Measurements from ENCODE around the gene PROP1. TPM values are rescaled to one million over a fixed set of nuclear protein-coding genes. Genes with fewer than 3 reads are reported as not detected.

The PROP1 gene
- total and polyA plus RNA-seq, 2 of the 4 experiments (the other 2 are of a cell fraction), result not detected

- H2BK15ac ChIP-seq (ENCODE audit: low read depth, low read length), result no peak overlapping the region
- no peaks in the 10 kb centered on the region for H3K4me1 ChIP-seq (ENCODE audit: control insufficient read depth, insufficient read depth, low read length)
- no peak overlapping the region for H4K91ac ChIP-seq (ENCODE audit: insufficient read depth, low read depth, low read length)
- POLR2A ChIA-PET (ENCODE audit: unreplicated experiment), result no interaction called here
- no peak overlapping the region for H2BK120ac ChIP-seq (ENCODE audit: low read depth, low read length)
- no peaks in the 10 kb centered on the region; the same call in 1 of the 2 replicates for H3K27me3 ChIP-seq (ENCODE audit: control insufficient read depth, insufficient read depth, low read length)
- intact Hi-C loops (cut with micrococcal nuclease), result no loop called here
- in situ Hi-C loops (cut with MboI; ENCODE audit: low sequenced_read_pairs), result no loop called here
- H2AK9ac ChIP-seq (replicated peaks; ENCODE audit: low read depth, low read length, poor library complexity), result no peak overlapping the region
- no peaks in the 10 kb centered on the region for H3K79me1 ChIP-seq (ENCODE audit: low read depth in 1 of 2, low read length in 2 of 2)
- no peak overlapping the region for H3K4me3 ChIP-seq (ENCODE audit: insufficient read depth, low read depth, low read length)
- TF ChIP-seq NFE2L2 (IDR thresholded peaks at IDR 0.05; ENCODE audit: low read depth, low read length), result no peak
- TF ChIP-seq RAD21 (IDR thresholded peaks at IDR 0.05; ENCODE audit: low read length), result no peak
- no peak for TF ChIP-seq FOS (IDR thresholded peaks at IDR 0.05; ENCODE audit: low read depth, low read length)
- no peak for TF ChIP-seq BHLHE40 (IDR thresholded peaks at IDR 0.05; ENCODE audit: low read depth, low read length)
- no peak for TF ChIP-seq ELK1 (IDR thresholded peaks at IDR 0.05; ENCODE audit: borderline replicate concordance, low read depth, low read length)
- no peak for TF ChIP-seq MAFK (IDR thresholded peaks at IDR 0.05; ENCODE audit: low read depth, low read length)
- no peak for TF ChIP-seq USF2 (IDR thresholded peaks at IDR 0.05; ENCODE audit: low read depth, low read length)
- no peak for TF ChIP-seq RFX5 (IDR thresholded peaks at IDR 0.05; ENCODE audit: low read depth, low read length)
- TF ChIP-seq RCOR1 (IDR thresholded peaks at IDR 0.05; ENCODE audit: insufficient replicate concordance, low read length), result no peak
- no peak for TF ChIP-seq MAZ (IDR thresholded peaks at IDR 0.05; ENCODE audit: borderline replicate concordance, low read depth, low read length)
- TF ChIP-seq CTCF (conservative IDR thresholded peaks at IDR 0.05; ENCODE audit: low read depth, low read length), result no peak
- no peak for TF ChIP-seq POLR2A (IDR thresholded peaks at IDR 0.05; ENCODE audit: low read depth, low read length)
- TF ChIP-seq CHD1 (IDR thresholded peaks at IDR 0.05; ENCODE audit: low read depth, low read length), result no peak
- no peak for TF ChIP-seq SMC3 (IDR thresholded peaks at IDR 0.05; ENCODE audit: low read depth, low read length)
- TF ChIP-seq MXI1 (IDR thresholded peaks at IDR 0.05; ENCODE audit: borderline replicate concordance, low read depth, low read length), result no peak
- no peak for TF ChIP-seq CEBPB (IDR thresholded peaks at IDR 0.05; ENCODE audit: low read depth, low read length)
- no peak overlapping the region for H3K9ac ChIP-seq (ENCODE audit: low read depth, low read length)
- no peak overlapping the region for H3K4ac ChIP-seq (ENCODE audit: low read depth, low read length)
- H2AK5ac ChIP-seq (ENCODE audit: low read depth, low read length), result no peak overlapping the region
- no peak overlapping the region for H4K8ac ChIP-seq (ENCODE audit: low read depth in 2 of 2, low read length in 2 of 2)
- no peak overlapping the region for H2BK5ac ChIP-seq (ENCODE audit: low read depth, low read length, poor library complexity, severe bottlenecking)
- H3K27ac ChIP-seq (ENCODE audit: insufficient read depth, low read length), result no peak overlapping the region
- no peak for ATAC-seq (ENCODE audit: low read depth)
- no peaks in the 10 kb centered on the region; the same call in 1 of the 2 replicates for H3K9me1 ChIP-seq (ENCODE audit: insufficient read depth, low read length)
- dilution Hi-C loops (cut with HindIII; ENCODE audit: low sequenced_read_pairs, unreplicated experiment), result no loop called here
- no peak for DNase-seq
- no TSS peak for BruUV-seq (replicated peaks)
- no peak overlapping the region for H4K5ac ChIP-seq (ENCODE audit: low read depth, low read length)
- CTCF ChIA-PET, result no interaction called here
- 58% methylated on average over 11 of the region's 17 CpGs; no CpG with 5 or more reads in 1 of the 2 experiments for WGBS, 2 experiments (ENCODE audit: extremely low coverage in 2 of 2, insufficient read length in 1 of 2)
- no peak overlapping the region for H3K56ac ChIP-seq (ENCODE audit: extremely low read depth, insufficient read depth, low read length)
- H3K18ac ChIP-seq (ENCODE audit: low read depth, low read length), result no peak overlapping the region
- H3K9me3 ChIP-seq (ENCODE audit: control insufficient read depth, insufficient read depth, low read length), result peaks cover 3% of the 10 kb centered on the region
- H3K36me3 ChIP-seq (ENCODE audit: control insufficient read depth, insufficient read depth, low read length), result no peaks in the 10 kb centered on the region
- no peak overlapping the region for H2BK20ac ChIP-seq (ENCODE audit: low read depth, low read length)
- H4K20me1 ChIP-seq (ENCODE audit: insufficient read depth, low read length), result no peaks in the 10 kb centered on the region
- H3K14ac ChIP-seq (replicated peaks; ENCODE audit: low read depth, low read length), result no peak overlapping the region
- no peak overlapping the region for H3K23ac ChIP-seq (ENCODE audit: low read depth, low read length)
- no peak overlapping the region for H2AFZ ChIP-seq (replicated peaks; ENCODE audit: low read length, poor library complexity)
- no peak overlapping the region for H3K4me2 ChIP-seq (ENCODE audit: low read depth, low read length)
These were observed 37.3 kb downstream of the PROP1 start for GRCh38 chr5:177958696-177959095.
